ENCODE data around the gene TST. TPM values are rescaled to one million over a fixed set of nuclear protein-coding genes. Genes with fewer than 3 reads are reported as not detected.
A peak's percentile ranks its signal among the peaks of the same experiment; 100 is the strongest.

The TST gene
- total and polyA plus RNA-seq, 9 of the 15 experiments (the other 6 are each of a cell fraction or from before 2014, with no cell fraction given): 1.4 to 26.9 (median 12.4) TPM

DNA sequence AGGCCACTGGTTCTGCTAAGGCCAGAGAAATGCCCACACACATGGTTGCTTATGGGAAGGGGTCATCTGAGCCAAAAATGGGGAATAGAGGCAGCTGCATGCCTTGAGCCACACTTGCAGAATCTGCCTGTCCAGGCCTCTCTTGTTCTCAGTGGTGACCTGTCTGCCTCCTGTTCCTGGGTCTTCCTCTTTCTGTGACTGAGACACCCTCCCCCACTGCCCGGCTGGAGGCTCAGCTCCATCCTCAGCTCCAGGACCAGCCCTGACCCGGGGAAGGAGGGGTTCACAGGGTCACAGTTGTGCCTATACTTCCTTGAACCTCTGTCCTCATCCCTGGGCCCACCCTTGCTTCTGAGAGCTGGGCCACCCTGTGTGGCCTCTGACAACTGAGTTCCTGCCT is 53.6 kb downstream of the TST start:
- POLR2A ChIA-PET: no interaction called here
- no peak for ATAC-seq
- BruUV-seq (replicated peaks): no TSS peak

GRCh38 chr22:36964106-36964505 is 55.1 kb downstream of the TST start:
- no peaks in the 10 kb centered on the region for H3K9me1 ChIP-seq (ENCODE audit: control insufficient read depth, insufficient read depth, low read length)
- H2AFZ ChIP-seq (ENCODE audit: low read depth, low read length): 0 out of 2 replicates have a peak overlapping the region, but pooled peaks have one; percentile 24
- no peaks in the 10 kb centered on the region for H3K27me3 ChIP-seq (ENCODE audit: control insufficient read depth in 2 of 2, insufficient read depth in 2 of 2, low read length in 2 of 2)
- no peak overlapping the region for H3K4me2 ChIP-seq (ENCODE audit: insufficient read depth, low read length)
- in situ Hi-C loops (cut with MboI) (no loop called here), intact Hi-C loops (cut with micrococcal nuclease) (no loop called here)
- no peaks in the 10 kb centered on the region for H4K20me1 ChIP-seq (replicated peaks; ENCODE audit: control insufficient read depth, insufficient read depth, low read length)
- no peak overlapping the region for H3K4me3 ChIP-seq
- no TSS peak for BruUV-seq (replicated peaks)
- DNase-seq (ENCODE audit: extremely low read depth in 1 of 4, low spot score in 3 of 4) (no peak), ATAC-seq (peak; percentile 53; the same call in 1 of the 3 replicates), FAIRE-seq (no peak)
- H3K36me3 ChIP-seq (ENCODE audit: control insufficient read depth, insufficient read depth, low read length): no peaks in the 10 kb centered on the region
- no peaks in the 10 kb centered on the region for H3K79me2 ChIP-seq (ENCODE audit: control insufficient read depth, insufficient read depth, low read length)
- no peak overlapping the region for H3K27ac ChIP-seq (ENCODE audit: extremely low read depth, low read depth, low read length)
- H3K9me3 ChIP-seq (replicated peaks; ENCODE audit: control insufficient read depth, insufficient read depth, low read depth, low read length): no peaks in the 10 kb centered on the region
- H3K9ac ChIP-seq (ENCODE audit: insufficient read depth in 1 of 2, low read depth in 2 of 2, low read length in 2 of 2): no peak overlapping the region
- POLR2A ChIA-PET: interaction anchor here (0.8 to 1.4 kb wide), 2 partner anchors 13 to 79 kb away, joined by 3 to 7 read pairs; no protein-coding TSS in a partner anchor
- CTCF ChIA-PET (ENCODE audit: low intra/inter-chr PET ratio): no interaction called here
- no peaks in the 10 kb centered on the region for H3K4me1 ChIP-seq (replicated peaks in 1 of 2; ENCODE audit: control insufficient read depth in 2 of 2, insufficient read depth in 2 of 2, low read length in 2 of 2)
- no peak for TF ChIP-seq ZNF184 (CRISPR knock-in tag; IDR thresholded peaks at IDR 0.05)
- TF ChIP-seq CHD1 (IDR thresholded peaks at IDR 0.05; ENCODE audit: low read length): no peak
- TF ChIP-seq TCF7 (IDR thresholded peaks at IDR 0.05; ENCODE audit: borderline replicate concordance): no peak
- TF ChIP-seq, protein P1, sequence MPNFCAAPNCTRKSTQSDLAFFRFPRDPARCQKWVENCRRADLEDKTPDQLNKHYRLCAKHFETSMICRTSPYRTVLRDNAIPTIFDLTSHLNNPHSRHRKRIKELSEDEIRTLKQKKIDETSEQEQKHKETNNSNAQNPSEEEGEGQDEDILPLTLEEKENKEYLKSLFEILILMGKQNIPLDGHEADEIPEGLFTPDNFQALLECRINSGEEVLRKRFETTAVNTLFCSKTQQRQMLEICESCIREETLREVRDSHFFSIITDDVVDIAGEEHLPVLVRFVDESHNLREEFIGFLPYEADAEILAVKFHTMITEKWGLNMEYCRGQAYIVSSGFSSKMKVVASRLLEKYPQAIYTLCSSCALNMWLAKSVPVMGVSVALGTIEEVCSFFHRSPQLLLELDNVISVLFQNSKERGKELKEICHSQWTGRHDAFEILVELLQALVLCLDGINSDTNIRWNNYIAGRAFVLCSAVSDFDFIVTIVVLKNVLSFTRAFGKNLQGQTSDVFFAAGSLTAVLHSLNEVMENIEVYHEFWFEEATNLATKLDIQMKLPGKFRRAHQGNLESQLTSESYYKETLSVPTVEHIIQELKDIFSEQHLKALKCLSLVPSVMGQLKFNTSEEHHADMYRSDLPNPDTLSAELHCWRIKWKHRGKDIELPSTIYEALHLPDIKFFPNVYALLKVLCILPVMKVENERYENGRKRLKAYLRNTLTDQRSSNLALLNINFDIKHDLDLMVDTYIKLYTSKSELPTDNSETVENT (CRISPR knock-in tag; IDR thresholded peaks at IDR 0.05): no peak
- TF ChIP-seq LEF1 (IDR thresholded peaks at IDR 0.05): no peak
- TF ChIP-seq MYC (IDR thresholded peaks at IDR 0.05; ENCODE audit: low read depth, low read length): no peak
- no peak for TF ChIP-seq MYC (CRISPR knock-in tag; IDR thresholded peaks at IDR 0.05; ENCODE audit: borderline replicate concordance, low read depth)
- no peak for TF ChIP-seq THRAP3 (IDR thresholded peaks at IDR 0.05; ENCODE audit: borderline replicate concordance)
- TF ChIP-seq NFYB (IDR thresholded peaks at IDR 0.05; ENCODE audit: extremely low read depth, insufficient read length): no peak
- no peak for TF ChIP-seq ATF1 (CRISPR knock-in tag; IDR thresholded peaks at IDR 0.05)
- no peak for TF ChIP-seq ATF1 (tag; IDR thresholded peaks at IDR 0.05)
- no peak for TF ChIP-seq HNRNPL (IDR thresholded peaks at IDR 0.05; ENCODE audit: low read depth, low read length)
- no peak for TF ChIP-seq HMGN3 (IDR thresholded peaks at IDR 0.05; ENCODE audit: borderline replicate concordance, extremely low read depth, insufficient read length, low read depth, low read length)

More for the DNA sequence above, 53.6 kb downstream of the TST start:
- H3K9ac ChIP-seq (ENCODE audit: insufficient read depth in 1 of 2, low read depth in 2 of 2, low read length in 2 of 2): 0 out of 4 replicates have a peak overlapping the region, but pooled peaks of 1 of the 2 experiments have one; percentile 35
- no peaks in the 10 kb centered on the region for H3K79me2 ChIP-seq (ENCODE audit: control insufficient read depth, insufficient read depth, low read length)
- H2AFZ ChIP-seq (ENCODE audit: low read depth, low read length): no peak overlapping the region
- CTCF ChIA-PET (ENCODE audit: low intra/inter-chr PET ratio): no interaction called here
- no peaks in the 10 kb centered on the region for H3K9me3 ChIP-seq (replicated peaks; ENCODE audit: control insufficient read depth, insufficient read depth, low read depth, low read length)
- no peak overlapping the region for H3K4me2 ChIP-seq (ENCODE audit: insufficient read depth, low read length)
- H3K9me1 ChIP-seq (ENCODE audit: control insufficient read depth, insufficient read depth, low read length): no peaks in the 10 kb centered on the region
- no peak overlapping the region for H3K4me3 ChIP-seq
- FAIRE-seq (no peak), DNase-seq (ENCODE audit: extremely low read depth in 1 of 4, low spot score in 3 of 4) (no peak)
- intact Hi-C loops (cut with micrococcal nuclease): no loop called here
- TF ChIP-seq HCFC1 (IDR thresholded peaks at IDR 0.05; ENCODE audit: low read depth, low read length) (no peak), ZFPM2 (CRISPR knock-in tag; IDR thresholded peaks at IDR 0.05) (no peak)
- H3K27ac ChIP-seq (ENCODE audit: extremely low read depth, low read depth, low read length): no peak overlapping the region
- in situ Hi-C loops (cut with MboI): no loop called here
- no peaks in the 10 kb centered on the region for H3K27me3 ChIP-seq (ENCODE audit: control insufficient read depth in 2 of 2, insufficient read depth in 2 of 2, low read length in 2 of 2)
- WGBS (ENCODE audit: insufficient coverage, low coverage, missing lambda C conversion rate): 18% methylated on average over 2 of the region's 2 CpGs
- H3K36me3 ChIP-seq (ENCODE audit: control insufficient read depth, insufficient read depth, low read length): no peaks in the 10 kb centered on the region
- H3K4me1 ChIP-seq (replicated peaks in 1 of 2; ENCODE audit: control insufficient read depth in 2 of 2, insufficient read depth in 2 of 2, low read length in 2 of 2): no peaks in the 10 kb centered on the region
- no peaks in the 10 kb centered on the region for H4K20me1 ChIP-seq (replicated peaks; ENCODE audit: control insufficient read depth, insufficient read depth, low read length)

Measured in K562 (cell line).